ENCODE measurements around the gene ZFHX2. TPM values are rescaled to one million over a fixed set of nuclear protein-coding genes. Genes with fewer than 3 reads are reported as not detected.

The ZFHX2 gene
- total and polyA plus RNA-seq, 2 of the 13 experiments (the other 11 are each of a cell fraction or from before 2014, with no cell fraction given), result 0.17 to 0.44 TPM

- TF ChIP-seq SKIL (CRISPR knock-in tag; IDR thresholded peaks at IDR 0.05; ENCODE audit: borderline replicate concordance), result 0 out of 2 replicates have a peak, but pooled peaks have one; percentile 23
- TF ChIP-seq YEATS2 (CRISPR knock-in tag; IDR thresholded peaks at IDR 0.05; ENCODE audit: borderline replicate concordance), result no peak
- TF ChIP-seq ETV6 (CRISPR knock-in tag; conservative IDR thresholded peaks at IDR 0.05), result 0 out of 2 replicates have a peak, but pooled peaks have one; percentile 40
Measured at GRCh38 chr14:23513005-23513817, 38.4 kb downstream of the ZFHX2 start (continued).

GRCh38 chr14:23512156-23512555, 39.4 kb downstream of the ZFHX2 start:
- peaks cover 6 to 8% of the 10 kb centered on the region in 2 experiments; a peak in 3 of 5 replicates for H3K36me3 ChIP-seq (replicated peaks in 1 of 2; ENCODE audit: control insufficient read depth in 1 of 2, insufficient read depth in 2 of 2, low read length in 2 of 2)
- WGBS (ENCODE audit: low lambda C conversion rate), result 95% methylated on average over 13 of the region's 13 CpGs
- no peaks in the 10 kb centered on the region for H4K20me1 ChIP-seq (ENCODE audit: insufficient read depth, low read length)
- no peak overlapping the region for H2AFZ ChIP-seq (ENCODE audit: low read length)
- intact Hi-C loops (cut with micrococcal nuclease; ENCODE audit: unreplicated experiment) (no loop called here), in situ Hi-C loops (cut with HindIII; ENCODE audit: extremely low pct_ligation_motif_present, low pct_unique_long_range_greater_than_20kb) (no loop called here)
- no peaks in the 10 kb centered on the region for H3K9me3 ChIP-seq (ENCODE audit: low read length)
- no peaks in the 10 kb centered on the region for H3K27me3 ChIP-seq (ENCODE audit: control insufficient read depth in 1 of 2, insufficient read depth in 2 of 2, low read length in 2 of 2)
- ATAC-seq (no peak), FAIRE-seq (no peak), DNase-seq (ENCODE audit: low spot score) (no peak)
- H3K4me3 ChIP-seq (replicated peaks in 1 of 3; ENCODE audit: insufficient read depth in 1 of 3, low read depth in 2 of 3, low read length in 3 of 3), result no peak overlapping the region
- H3K4me1 ChIP-seq (ENCODE audit: insufficient read depth, low read length), result no peaks in the 10 kb centered on the region
- ChIA-PET POLR2A (no interaction called here), CTCF (ENCODE audit: low intra/inter-chr PET ratio, low total read pairs) (no interaction called here)
- no peak overlapping the region for H3K27ac ChIP-seq (ENCODE audit: extremely low read length, insufficient read depth, low read length)
- H3K79me2 ChIP-seq (ENCODE audit: insufficient read depth, low read length), result no peaks in the 10 kb centered on the region
- H3K4me2 ChIP-seq (ENCODE audit: low read depth, low read length), result no peak overlapping the region
- H3K9ac ChIP-seq (ENCODE audit: insufficient read depth, low read depth, low read length), result no peak overlapping the region
- no TSS peak for BruUV-seq (replicated peaks)
- TF ChIP-seq ZNF136 (CRISPR knock-in tag; IDR thresholded peaks at IDR 0.05; ENCODE audit: low read depth), result no peak
- TF ChIP-seq ZNF281 (CRISPR knock-in tag; IDR thresholded peaks at IDR 0.05; ENCODE audit: borderline replicate concordance), result no peak
- TF ChIP-seq ZNF44 (CRISPR knock-in tag; IDR thresholded peaks at IDR 0.05), result no peak
- no peak for TF ChIP-seq SNAPC4 (CRISPR knock-in tag; IDR thresholded peaks at IDR 0.05)
- TF ChIP-seq ZNF766 (CRISPR knock-in tag; IDR thresholded peaks at IDR 0.05; ENCODE audit: borderline replicate concordance), result no peak

Data from HepG2 (cell line).